Measurements from ENCODE around the gene IRF1.
A peak's percentile ranks its signal among the peaks of the same experiment; 100 is the strongest.
"Not testable (repeated sequence)": the region's sequence is repeated elsewhere in the genome, so short reads cannot be mapped to it uniquely, and the experiment has no call there.

The IRF1 gene, protein sequence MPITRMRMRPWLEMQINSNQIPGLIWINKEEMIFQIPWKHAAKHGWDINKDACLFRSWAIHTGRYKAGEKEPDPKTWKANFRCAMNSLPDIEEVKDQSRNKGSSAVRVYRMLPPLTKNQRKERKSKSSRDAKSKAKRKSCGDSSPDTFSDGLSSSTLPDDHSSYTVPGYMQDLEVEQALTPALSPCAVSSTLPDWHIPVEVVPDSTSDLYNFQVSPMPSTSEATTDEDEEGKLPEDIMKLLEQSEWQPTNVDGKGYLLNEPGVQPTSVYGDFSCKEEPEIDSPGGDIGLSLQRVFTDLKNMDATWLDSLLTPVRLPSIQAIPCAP

DNA sequence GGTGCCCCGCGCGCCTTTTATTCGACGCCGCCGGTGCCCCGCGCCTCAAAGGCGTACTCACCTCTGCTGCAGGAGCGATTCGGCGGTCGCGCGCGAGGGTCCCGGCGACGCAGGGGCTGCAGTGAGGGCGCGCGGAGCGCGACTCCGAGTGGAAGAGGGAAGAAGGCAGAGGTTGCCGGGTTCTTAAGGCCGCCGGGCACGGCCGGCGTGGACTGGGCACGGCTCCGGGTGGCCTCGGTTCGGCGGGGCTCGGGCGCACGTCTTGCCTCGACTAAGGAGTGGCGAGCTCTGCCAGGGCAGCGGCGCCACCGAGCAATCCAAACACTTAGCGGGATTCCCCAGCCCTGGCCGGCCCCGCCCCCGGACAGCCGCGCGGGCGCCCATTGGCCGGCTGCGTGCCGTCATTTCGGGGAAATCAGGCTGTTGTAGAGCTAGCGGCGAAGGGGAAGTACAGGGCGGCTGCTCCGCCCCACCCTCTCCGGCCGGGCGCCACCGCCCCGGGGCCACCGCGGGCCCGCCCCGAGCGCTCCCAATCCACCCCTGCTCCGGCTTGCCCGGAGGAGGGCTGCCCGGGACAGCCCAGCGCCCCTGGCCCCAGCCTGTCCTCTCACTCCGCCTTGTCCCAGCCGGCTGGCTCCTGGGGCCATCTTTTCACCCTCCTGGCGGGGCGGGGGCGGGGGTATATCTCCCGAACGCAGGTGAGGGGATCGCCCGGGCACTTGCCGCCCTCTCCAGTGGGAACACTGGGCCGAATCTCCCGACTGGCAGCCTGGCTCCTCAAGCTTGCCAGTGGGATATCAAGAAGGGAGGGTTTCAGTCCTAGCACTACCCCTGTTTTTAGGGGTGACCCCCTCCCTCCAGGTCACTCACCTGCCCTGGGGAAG, at the start of gene IRF1:
Gene IRF1, minus strand, starts transcription at position 290 of the 884 bp plus-strand sequence. CDS start 1,295 bp downstream, outside the sequence.
- DNase-seq = peak; percentile 40

DNA sequence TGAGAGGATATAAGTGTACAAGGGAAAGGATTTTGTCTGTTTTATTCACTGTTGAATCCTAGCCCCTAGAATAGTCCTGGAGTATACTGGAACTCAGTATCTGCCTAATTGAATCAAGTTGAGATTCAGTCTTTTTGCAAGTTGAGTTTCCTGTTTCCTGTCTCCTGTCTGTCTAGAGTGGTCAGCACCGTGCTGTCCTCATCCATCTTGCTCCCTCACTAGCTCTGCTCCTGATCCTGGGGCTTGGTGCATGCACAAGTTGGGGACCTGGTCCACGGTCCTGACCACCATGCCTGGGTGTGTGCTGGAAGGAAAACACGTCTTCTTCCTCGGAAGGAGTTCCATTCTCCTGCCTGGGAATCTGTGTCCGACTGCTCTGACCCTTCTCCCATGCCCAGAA, 49.6 kb upstream of the IRF1 start:
- DNase-seq = no peak

DNA sequence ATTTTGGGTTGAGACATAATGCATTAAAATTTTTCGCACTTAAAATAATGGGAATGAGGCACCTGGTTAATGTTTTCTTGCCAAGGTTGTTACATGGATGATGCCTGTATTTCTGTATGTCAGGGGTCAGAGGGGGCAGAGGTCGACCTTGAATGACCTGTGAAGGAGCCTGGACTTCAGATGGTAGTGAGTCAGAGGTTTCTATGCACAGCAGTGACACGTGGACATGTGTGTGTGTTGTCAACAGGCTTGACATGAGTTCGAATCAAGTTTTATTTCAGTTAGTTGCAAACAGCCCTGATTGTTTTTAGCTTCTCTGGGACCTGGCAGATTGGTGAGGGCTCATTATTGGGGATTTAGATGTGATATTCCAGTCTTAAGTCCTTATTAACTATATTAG, 49.1 kb upstream of the IRF1 start:
- DNase-seq = no peak

DNA sequence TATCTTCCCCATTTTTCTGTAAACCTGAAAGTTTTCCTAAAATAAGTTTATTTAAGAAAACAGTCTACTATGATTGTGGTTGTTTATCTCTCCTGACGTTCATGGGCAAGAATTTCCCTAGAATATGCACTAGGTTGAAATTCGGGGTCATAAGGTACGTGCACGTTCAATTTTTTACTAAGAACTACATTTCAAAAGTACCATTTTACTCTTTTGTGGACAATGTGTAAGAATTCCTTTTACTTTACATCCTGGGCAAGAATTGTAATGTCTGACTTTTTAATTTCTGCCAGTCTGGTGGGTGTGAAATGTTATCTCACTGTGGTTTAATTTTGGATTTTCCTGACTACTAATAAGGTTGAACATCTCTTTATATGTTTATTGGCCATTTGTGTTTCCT, 40.4 kb upstream of the IRF1 start:
- no peak for DNase-seq

DNA sequence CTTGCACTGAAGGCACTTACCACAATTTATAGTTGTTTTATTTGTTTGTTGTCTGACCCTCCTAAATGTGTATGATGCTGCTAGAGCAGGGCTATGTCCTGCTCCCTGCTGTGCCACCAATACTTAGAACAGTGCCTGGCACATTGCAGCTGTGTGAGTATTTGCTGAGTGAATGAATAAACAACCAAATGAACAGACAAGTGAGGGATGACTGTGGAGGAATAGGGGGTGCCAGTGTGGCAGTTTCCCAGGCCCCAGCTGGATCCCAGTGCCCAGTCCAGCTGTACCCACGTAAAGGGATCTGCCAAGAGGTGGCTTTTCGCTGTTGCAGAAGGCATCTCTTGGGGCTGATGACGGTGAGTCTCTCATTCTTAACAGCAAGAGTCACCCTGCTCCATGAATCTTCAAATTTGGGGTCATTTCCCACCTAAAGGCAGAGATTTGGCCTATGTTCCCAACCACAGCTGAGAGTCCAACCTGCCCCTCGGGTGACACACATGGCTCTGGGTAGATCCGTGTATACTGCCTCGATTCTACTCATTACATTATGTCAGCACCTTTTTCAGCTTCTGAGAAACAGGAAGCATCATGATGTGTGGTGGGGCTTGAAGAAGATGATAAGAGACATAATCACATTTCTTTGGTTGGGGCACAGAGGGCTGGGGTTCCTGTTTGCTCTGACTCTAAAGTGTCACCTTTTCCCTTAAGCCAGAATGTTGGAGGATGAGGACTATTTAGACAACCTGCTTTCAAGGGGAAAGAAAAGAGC, 38.5 kb upstream of the IRF1 start:
- no peak for DNase-seq

GRCh38 chr5:132528021-132528420, 37.4 kb upstream of the IRF1 start:
- no peak for DNase-seq

- DNase-seq = no peak
Observed at GRCh38 chr5:132526974-132527564, 36.5 kb upstream of the IRF1 start.

DNA sequence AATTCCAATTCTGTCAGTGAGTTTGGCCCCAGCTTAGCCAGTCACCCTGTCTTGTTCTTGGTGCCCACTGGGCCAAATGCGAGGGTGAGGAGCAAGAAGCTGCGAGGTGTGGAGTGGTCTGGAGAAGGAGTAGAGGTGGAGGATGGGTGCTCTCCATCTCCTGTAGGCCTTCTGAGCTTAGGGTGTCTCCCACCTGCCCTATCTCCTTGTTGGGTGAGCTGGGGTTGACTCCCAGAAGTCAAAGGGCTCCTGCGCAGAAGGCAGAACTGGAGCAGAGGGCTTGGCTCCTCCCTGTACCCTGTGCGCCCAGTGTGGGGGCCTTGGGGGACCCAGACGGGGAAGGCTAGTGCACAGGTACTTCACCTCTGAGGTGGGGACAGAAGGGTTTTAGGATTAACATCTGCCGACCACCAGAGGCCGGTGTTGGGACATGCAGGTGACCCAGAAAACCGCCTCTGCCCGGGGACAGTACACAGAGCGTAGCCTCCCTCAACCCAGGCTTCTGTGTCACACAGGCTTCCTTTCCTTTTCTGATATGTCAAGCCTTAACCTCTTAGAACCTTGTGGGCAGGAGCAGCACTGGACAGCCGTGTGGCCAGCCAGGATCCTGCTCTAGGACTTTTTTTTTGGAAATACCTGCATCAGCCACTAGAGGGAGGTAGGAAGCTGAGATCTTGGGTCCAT, 35.9 kb upstream of the IRF1 start:
- no peak for DNase-seq

GRCh38 chr5:132525299-132525724, 34.7 kb upstream of the IRF1 start:
- no peak for DNase-seq

DNA sequence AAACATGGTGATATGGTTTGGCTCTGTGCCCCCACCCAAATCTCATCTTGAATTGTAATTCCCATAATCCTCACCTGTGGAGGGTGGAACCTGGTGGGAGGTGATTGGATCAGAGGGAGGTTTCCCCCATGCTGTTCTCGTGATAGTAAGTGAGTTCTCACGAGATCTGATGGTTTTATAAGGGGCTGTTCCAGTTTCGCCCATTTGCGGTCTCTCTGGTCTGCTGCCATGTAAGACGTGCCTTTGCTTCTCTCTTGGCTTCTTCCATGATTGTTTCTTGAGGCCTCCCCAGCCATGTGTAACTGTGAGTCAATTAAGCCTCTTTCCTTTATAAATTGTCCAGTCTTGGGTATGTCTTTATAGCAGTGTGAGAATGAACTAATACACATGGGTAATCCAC, 34.3 kb upstream of the IRF1 start:
- DNase-seq = not testable (repeated sequence)

GRCh38 chr5:132522067-132522466, 31.5 kb upstream of the IRF1 start:
- DNase-seq = not testable (repeated sequence)

GRCh38 chr5:132513618-132514336, 23.2 kb upstream of the IRF1 start:
- DNase-seq = not testable (repeated sequence)

DNA sequence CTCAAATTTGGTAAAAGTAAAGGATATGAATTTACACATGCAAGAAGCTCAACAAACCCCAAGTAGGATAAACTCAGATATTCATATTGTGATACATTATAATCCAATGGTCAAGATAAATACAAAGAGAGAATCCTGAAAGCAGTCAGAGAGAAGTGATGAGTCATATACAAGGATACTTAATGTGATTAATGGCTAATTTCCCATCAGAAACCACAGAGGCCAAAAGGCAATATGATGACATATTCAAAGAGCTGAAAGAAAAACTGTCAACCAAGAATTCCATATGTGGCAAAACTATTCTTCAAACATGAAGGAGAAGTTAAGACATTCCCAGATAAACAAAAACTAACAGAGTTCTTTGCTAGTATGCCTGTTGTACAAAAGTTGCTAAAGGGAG, 19.5 kb upstream of the IRF1 start:
- DNase-seq = no peak

DNA sequence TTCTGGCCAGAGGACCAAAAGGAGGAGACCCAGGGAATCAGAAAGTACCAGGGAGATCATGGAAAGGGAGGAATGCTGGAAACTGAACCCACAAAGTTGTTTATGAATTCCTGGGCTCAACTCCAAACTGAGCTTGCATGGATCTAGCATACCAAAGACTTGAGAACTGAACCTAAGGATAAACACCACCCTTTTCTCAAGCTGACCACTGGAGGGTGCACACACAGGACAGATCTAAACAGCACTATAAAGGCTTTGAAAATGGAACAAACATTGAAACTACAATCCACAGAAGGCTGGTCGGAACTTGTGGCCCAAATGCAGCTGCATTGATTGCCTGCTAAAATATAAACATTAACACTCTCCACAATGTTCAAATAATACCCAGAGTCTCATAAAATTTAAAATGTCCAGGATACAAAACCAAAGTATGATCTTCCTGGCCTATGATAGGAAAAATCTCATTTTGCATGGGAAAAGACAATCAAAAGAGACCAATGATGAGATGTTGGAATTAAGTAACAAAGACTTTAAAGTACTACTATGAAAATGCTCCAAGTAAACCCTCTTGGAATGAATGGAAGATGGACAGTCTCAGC, 15.6 kb upstream of the IRF1 start:
- DNase-seq = no peak

DNA sequence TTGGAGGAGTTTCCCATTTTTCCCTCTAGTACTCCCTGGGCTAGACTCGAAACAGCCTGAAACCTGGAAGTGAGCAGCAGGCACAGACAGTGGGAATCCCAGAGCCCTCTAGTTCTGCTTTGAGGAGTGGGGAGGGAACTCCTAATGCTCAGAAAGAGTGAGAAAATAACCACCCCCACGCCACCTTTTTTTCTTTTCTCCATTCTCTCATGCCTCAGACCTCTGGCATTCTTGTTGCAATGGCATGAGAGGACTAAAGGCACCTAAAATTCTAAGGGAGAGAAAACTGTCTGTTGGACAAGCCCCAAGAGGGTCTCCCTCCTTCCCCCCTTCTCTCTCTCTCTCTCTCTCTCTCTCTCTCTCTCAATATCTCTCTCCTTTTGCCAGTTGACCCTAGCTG, 15.1 kb upstream of the IRF1 start:
- no peak for DNase-seq

GRCh38 chr5:132504746-132505145, 14.2 kb upstream of the IRF1 start:
- DNase-seq = no peak

DNA sequence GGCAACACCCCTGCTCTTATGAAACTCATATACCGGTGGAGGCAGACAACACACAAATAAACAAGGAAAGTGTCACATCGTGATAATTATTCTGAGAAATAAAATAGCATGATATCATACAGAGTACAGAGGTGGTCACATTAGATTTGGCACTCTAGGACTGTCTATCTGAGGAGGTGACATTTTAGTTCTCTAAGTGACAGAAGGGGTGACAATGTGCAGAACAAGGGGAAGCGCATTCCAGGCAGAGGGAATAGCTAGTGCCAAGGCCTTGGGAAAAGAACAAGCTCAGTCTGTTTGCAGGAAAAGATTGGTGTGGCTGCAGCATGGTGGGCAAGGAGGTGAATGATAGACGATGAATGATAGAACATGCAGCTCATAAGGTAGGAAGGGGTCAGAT, 12.7 kb upstream of the IRF1 start:
- DNase-seq = no peak

DNA sequence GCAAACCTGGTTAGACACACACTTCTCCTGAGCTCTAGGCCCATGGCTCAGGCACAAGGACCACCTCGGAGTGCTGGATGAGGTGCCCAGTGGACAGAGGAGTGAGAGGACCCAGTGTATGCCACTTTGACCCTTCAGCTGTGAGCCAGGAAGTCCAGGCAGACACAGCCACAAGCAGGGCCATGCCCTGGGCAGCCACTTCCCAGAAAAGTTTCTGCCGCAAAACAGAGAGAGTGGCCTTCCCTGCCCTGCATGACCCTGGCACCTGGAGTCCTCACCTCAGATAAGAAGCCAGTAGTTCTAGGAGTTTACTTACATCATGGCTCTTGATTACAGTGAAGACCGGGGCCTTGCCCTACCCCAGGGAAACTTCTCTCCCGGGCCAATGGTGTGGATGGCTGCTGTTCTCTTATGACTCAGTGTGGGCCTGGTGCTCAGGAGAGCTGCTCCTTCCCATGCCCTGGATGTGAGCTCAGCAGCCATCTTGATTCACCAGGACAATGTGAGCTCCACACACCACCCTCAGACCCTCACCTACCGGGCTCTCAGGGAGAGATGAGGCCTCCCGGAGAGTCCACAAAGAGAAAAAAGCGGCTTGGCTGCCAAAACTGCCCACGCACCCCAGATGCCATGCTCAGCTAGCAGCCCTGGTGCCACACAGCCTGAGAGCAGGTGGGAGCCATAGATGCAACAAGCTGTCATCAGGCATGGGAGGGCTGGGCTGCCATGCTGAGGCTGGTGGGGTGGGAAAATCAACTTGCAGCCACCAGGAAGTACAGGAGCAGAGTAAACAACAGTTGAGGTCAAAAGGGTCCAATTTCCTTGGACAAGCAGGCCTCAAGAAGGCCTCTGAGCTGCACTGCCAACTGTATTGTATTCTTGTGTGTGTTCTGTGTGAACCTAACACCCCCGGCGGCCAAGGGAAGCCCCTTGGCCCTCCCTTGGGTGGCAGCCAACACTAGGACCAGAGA, 11.7 kb upstream of the IRF1 start:
- DNase-seq = no peak

DNA sequence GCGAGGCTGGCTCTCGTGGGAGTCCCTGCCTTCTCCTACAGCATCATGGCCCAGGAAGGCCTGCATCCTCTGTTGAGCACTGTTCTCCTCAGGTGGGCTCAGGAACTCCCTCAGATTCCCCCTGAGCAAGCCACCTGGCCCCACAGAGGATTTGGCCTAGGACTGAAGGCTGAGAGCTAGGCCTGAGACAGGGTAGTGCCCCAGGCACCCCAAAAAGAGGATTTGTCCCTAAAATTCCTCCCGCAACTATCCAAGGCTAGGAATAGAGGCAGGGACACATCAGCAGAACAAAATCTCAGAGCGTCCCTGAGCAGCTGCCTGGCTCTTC, 11.0 kb upstream of the IRF1 start:
- no peak for DNase-seq
